Muscle of leg (tissue), 11 donors: ENCODE results near the gene CHERP. TPM values are rescaled to one million over a fixed set of nuclear protein-coding genes. Genes with fewer than 3 reads are reported as not detected.

Source experiments
- DNase-seq: peaks from one replicate; pipeline ENCODE4 v3.0.0; 2013
- H3K27ac ChIP-seq: one replicate; pipeline ENCODE4 v1.5.1; 2013; ENCODE audit warnings: mild to moderate bottlenecking, low read length, control low read depth
- H3K27me3 ChIP-seq: one replicate; pipeline ENCODE4 v1.6.1; 2013; ENCODE audit warnings: low read length; ENCODE audit not compliant: control insufficient read depth, insufficient read depth
- H3K36me3 ChIP-seq: one replicate; pipeline ENCODE4 v1.6.1; 2013; ENCODE audit warnings: low read length; ENCODE audit not compliant: control insufficient read depth, insufficient read depth
- H3K4me1 ChIP-seq: one replicate; pipeline ENCODE4 v1.6.1; 2013; ENCODE audit warnings: low read length; ENCODE audit not compliant: control insufficient read depth, insufficient read depth
- H3K4me3 ChIP-seq: one replicate; pipeline ENCODE4 v1.5.1; 2013; ENCODE audit warnings: low read length, control low read depth
- H3K9me3 ChIP-seq: replicated peaks from 2 replicates; pipeline ENCODE4 v1.6.1; 2013; ENCODE audit warnings: low read depth, low read length; ENCODE audit not compliant: control insufficient read depth
- WGBS: methylation state at CpG from one replicate; pipeline ENCODE4 v1.1.5; 2013; ENCODE audit warnings: missing lambda C conversion rate; ENCODE audit not compliant: insufficient coverage; 5-methylcytosine and 5-hydroxymethylcytosine counted together
- polyA plus RNA-seq, 8 donors: library from polyadenylated mRNA; unstranded; fragments of 120-200 nt; gene quantifications; one replicate each; pipeline versions ENCODE4 v1.2.1 to v1.2.3, GENCODE V29; 2013; ENCODE audit warnings: inconsistent platforms in 1 of 8, low replicate concordance in 1 of 8; ENCODE audit not compliant: insufficient read length in 8 of 8, insufficient read depth in 1 of 8
- total RNA-seq: library from RNA; stranded (reverse); fragments of 120-200 nt; gene quantifications from one replicate; pipeline ENCODE4 v1.2.4, GENCODE V29; 2013

CHERP gene
- total and polyA plus RNA-seq, 9 donors, result 3.5 to 42.4 (median 35.8) TPM

- Histone ChIP-seq H3K4me3 (no peak overlapping the region), H3K4me1 (peaks cover 38% of the 10 kb centered on the region), H3K36me3 (peaks cover 58% of the 10 kb centered on the region), H3K27me3 (no peaks in the 10 kb centered on the region), H3K27ac (no peak overlapping the region), H3K9me3 (no peaks in the 10 kb centered on the region)
- no peak for DNase-seq
- WGBS, result 89% methylated on average over 44 of the region's 52 CpGs
Measured at GRCh38 chr19:16576690-16577530, 34.7 kb upstream of the CHERP start.

- H3K27me3 ChIP-seq, result no peaks in the 10 kb centered on the region
- H3K4me3 ChIP-seq, result no peak overlapping the region
- H3K9me3 ChIP-seq, result no peaks in the 10 kb centered on the region
- H3K36me3 ChIP-seq, result peaks cover 50% of the 10 kb centered on the region
- peaks cover 38% of the 10 kb centered on the region for H3K4me1 ChIP-seq
- DNase-seq, result no peak
- WGBS, result 83% methylated on average over 48 of the region's 48 CpGs
- H3K27ac ChIP-seq, result no peak overlapping the region
Measured at GRCh38 chr19:16575861-16576689, 33.8 kb upstream of the CHERP start.

GRCh38 chr19:16575282-16575681 is 33.0 kb upstream of the CHERP start:
- no peak overlapping the region for H3K4me3 ChIP-seq
- no peak overlapping the region for H3K27ac ChIP-seq
- H3K27me3 ChIP-seq, result no peaks in the 10 kb centered on the region
- WGBS, result 76% methylated on average over 2 of the region's 2 CpGs
- peaks cover 37% of the 10 kb centered on the region for H3K4me1 ChIP-seq
- peaks cover 52% of the 10 kb centered on the region for H3K36me3 ChIP-seq
- no peak for DNase-seq
- no peaks in the 10 kb centered on the region for H3K9me3 ChIP-seq

- Histone ChIP-seq H3K4me3 (no peak overlapping the region), H3K36me3 (peaks cover 55% of the 10 kb centered on the region), H3K27ac (no peak overlapping the region), H3K27me3 (no peaks in the 10 kb centered on the region), H3K4me1 (peaks cover 37% of the 10 kb centered on the region), H3K9me3 (no peaks in the 10 kb centered on the region)
- no peak for DNase-seq
Measured at GRCh38 chr19:16573925-16574324, 31.7 kb upstream of the CHERP start.

GRCh38 chr19:16573296-16573695 is 31.1 kb upstream of the CHERP start:
- Histone ChIP-seq H3K27me3 (no peaks in the 10 kb centered on the region), H3K9me3 (no peaks in the 10 kb centered on the region), H3K4me3 (peak overlapping the region; percentile 56), H3K27ac (peak overlapping the region; percentile 58), H3K4me1 (peaks cover 37% of the 10 kb centered on the region), H3K36me3 (peaks cover 56% of the 10 kb centered on the region)
- 77% methylated on average over 8 of the region's 13 CpGs for WGBS
- no peak for DNase-seq

GRCh38 chr19:16572332-16573211 is 30.3 kb upstream of the CHERP start, which contains the start of gene SLC35E1:
Gene SLC35E1, minus strand, starts transcription at chr19:16572415. Its CDS starts 51 bp downstream, at chr19:16572364.
- peak; percentile 98 for DNase-seq
- Histone ChIP-seq H3K4me1 (peaks cover 37% of the 10 kb centered on the region), H3K36me3 (peaks cover 56% of the 10 kb centered on the region)

GRCh38 chr19:16571822-16572331 is 29.6 kb upstream of the CHERP start:
- H3K4me1 ChIP-seq, result peaks cover 37% of the 10 kb centered on the region
- WGBS, result under 1% methylated on average over 75 of the region's 75 CpGs
- peak overlapping the region; percentile 57 for H3K4me3 ChIP-seq
- H3K27me3 ChIP-seq, result no peaks in the 10 kb centered on the region
- peaks cover 55% of the 10 kb centered on the region for H3K36me3 ChIP-seq
- DNase-seq, result peak; percentile 39
- H3K27ac ChIP-seq, result no peak overlapping the region
- H3K9me3 ChIP-seq, result no peaks in the 10 kb centered on the region

More at GRCh38 chr19:16572332-16573211, 30.3 kb upstream of the CHERP start, which contains the start of gene SLC35E1:
- Histone ChIP-seq H3K4me3 (peak within 1 kb of the TSS; percentile 57), H3K27ac (peak within 1 kb of the TSS; percentile 58), H3K9me3 (no peaks in the 10 kb centered on the region), H3K27me3 (no peaks in the 10 kb centered on the region)
- under 1% methylated on average over 82 of the region's 83 CpGs for WGBS

- WGBS, result 11% methylated on average over 6 of the region's 6 CpGs
- H3K27me3 ChIP-seq, result no peaks in the 10 kb centered on the region
- H3K4me3 ChIP-seq, result peak overlapping the region; percentile 57
- no peaks in the 10 kb centered on the region for H3K9me3 ChIP-seq
- peak overlapping the region; percentile 42 for H3K27ac ChIP-seq
- peak; percentile 53 for DNase-seq
- H3K36me3 ChIP-seq, result peaks cover 55% of the 10 kb centered on the region
- H3K4me1 ChIP-seq, result peaks cover 37% of the 10 kb centered on the region
Measured at GRCh38 chr19:16571283-16571682, 29.0 kb upstream of the CHERP start.

- Histone ChIP-seq H3K36me3 (peaks cover 53% of the 10 kb centered on the region), H3K27me3 (no peaks in the 10 kb centered on the region), H3K27ac (no peak overlapping the region), H3K9me3 (no peaks in the 10 kb centered on the region), H3K4me3 (no peak overlapping the region), H3K4me1 (peaks cover 28% of the 10 kb centered on the region)
- 88% methylated on average over 13 of the region's 17 CpGs for WGBS
- no peak for DNase-seq
Measured at GRCh38 chr19:16569609-16570320, 27.5 kb upstream of the CHERP start.
